Activated T-cell treated with anti-CD3 and anti-CD28 coated beads for 1 hour (primary cell): ENCODE measurements around the gene HMGB1.

Experiments
- DNase-seq: peaks from one replicate; pipeline ENCODE4 v3.0.0-alpha.2; 2020; ENCODE audit warnings: low read depth

HMGB1 gene

GRCh38 chr13:30429721-30430694 is 35.7 kb downstream of the HMGB1 start:
- DNase-seq = no peak

- no peak for DNase-seq
Observed at GRCh38 chr13:30429235-30429634, 36.5 kb downstream of the HMGB1 start.

- no peak for DNase-seq
Observed at GRCh38 chr13:30423891-30424290, 41.8 kb downstream of the HMGB1 start.

DNA sequence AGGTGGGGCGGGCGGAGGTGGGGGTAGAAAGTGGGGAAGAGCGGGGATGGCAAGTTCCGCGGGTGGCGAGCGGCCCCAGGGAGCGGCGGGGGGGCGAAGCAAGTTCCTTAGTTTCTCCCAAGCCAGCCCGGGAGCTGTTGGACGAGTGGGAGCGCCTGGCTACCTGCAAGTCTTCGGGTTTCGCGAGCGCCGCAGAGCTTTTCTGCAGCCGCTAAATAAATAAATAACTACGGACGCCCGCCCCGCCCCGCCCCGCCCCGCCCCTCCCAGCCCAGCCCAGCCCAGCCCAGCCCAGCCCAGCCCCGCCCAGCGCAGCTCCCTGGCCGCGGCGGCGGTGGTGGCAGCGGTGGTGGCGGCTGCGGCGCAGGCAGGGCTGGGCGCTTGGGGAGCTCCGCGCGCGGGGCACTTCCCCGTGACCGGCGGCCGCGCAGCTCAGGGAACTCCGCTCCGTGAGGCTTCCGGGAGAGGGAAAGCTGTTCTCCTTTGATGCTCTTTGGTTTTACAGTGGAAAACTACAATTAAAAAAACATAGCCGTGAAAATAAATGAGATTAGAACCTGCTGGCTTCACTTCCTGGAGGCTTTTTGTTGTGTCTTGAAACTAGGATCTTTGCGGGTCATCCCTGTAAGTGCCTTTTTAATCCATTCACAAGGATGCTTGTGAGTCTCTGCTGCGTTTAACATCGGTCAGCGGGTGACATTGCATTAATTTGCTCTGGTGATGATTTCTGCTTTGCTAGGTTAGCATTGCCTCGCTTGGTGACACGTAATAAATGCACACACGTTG is 43.5 kb downstream of the HMGB1 start, which contains the start of gene UBE2L5:
Gene UBE2L5 (plus strand): TSS at position 440 of the 786 bp plus-strand sequence. CDS start 5,498 bp downstream, outside the sequence.
- DNase-seq = peak; percentile 44

GRCh38 chr13:30421093-30422053 is 44.4 kb downstream of the HMGB1 start:
- peak; percentile 14 for DNase-seq

DNA sequence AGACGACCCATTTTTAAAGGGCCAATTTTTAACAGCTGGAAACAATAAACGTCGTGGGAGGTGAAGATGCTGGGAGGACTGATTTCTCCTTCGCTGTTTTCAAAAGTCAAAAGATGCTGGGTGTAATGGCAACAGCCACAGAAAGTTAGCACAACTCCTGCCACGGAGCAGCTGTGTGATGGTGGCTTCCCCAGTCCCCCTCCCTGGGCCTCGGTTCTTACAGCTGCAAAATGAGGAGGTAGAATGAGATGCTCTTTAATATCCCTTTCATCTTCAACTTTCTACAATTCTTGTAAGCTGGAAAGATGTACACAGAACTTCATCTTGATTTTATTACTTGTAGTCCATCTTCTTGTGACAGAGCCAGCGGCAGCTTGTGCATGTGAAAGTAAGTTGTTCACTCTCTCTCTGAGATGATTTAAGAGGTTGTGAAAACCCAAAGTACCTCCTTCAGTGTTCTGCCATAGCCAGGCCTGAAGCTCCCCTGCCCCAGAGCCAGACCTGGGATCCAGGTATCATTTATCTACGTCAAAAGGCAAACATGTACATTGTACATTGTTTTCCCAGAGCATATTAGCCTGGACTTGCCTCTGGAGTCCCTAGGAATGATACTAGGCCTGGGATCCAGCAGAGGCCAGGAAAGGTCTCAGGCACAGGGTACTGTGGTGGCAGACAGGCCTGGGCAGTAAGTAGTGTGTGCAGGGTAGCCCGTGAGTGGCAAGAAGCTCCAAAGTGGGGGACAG is 46.8 kb downstream of the HMGB1 start:
- DNase-seq = no peak

DNA sequence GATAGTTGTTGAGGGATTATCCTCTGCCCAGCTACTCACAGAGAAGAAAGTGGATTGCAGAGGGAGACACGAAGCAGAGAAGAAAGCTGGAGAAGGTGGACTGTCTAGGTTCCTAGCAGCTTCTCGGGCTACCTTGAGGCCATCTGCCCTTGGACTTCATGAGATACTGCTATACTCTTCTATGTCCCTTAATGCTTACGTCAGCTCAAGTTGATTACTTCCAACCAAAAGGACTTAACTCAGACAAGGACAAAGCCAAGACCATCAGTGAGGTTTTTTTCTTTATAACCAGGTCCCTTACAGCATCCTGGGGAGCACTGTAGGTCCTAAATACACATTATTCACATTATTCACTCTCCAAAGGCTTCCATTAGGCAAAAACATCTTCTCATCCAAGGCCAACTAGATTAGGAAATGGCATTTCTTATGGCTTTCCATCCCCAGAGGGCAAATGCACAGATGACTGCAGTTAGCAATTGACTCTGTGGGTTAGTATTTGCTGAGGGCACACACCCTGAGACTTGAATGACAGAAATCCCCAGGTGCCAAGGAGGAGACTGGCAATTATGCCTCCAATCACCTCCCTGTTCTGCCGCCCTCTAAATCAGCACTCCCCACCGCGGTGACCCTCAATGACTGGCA is 47.5 kb downstream of the HMGB1 start:
- DNase-seq = no peak

- DNase-seq = no peak
Observed at GRCh38 chr13:30416471-30416870, 49.3 kb downstream of the HMGB1 start.

DNA sequence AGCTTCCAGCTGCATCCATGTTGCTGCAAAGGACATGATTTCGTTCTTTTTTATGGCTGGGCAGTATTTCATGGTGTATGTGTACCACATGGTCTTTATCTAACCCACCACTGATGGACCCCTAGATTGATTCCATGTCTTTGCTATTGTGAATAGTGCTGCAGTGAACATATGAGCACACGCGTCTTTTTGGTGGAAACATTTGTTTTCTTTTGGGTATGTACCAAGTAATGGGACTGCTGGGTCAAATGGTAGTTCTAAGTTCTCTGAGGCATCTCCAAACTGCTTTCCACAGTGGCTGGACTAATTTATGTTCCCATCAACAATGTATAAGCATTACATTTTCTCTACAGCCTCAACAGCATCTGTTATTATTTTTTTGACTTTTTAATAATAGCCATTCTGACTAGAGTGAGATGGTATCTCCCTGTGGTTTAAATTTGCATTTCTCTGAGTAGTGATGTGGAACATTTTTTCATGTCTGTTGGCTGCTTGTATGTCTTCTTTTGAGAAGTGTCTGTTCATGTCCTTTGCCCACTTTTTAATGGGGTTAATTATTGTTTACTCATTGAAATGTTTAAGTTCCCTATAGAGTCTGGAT is 50.2 kb downstream of the HMGB1 start:
- no peak for DNase-seq

GRCh38 chr13:30413842-30414241 is 51.9 kb downstream of the HMGB1 start:
- DNase-seq = no peak

GRCh38 chr13:30412346-30412745 is 53.4 kb downstream of the HMGB1 start:
- DNase-seq = no peak

DNA sequence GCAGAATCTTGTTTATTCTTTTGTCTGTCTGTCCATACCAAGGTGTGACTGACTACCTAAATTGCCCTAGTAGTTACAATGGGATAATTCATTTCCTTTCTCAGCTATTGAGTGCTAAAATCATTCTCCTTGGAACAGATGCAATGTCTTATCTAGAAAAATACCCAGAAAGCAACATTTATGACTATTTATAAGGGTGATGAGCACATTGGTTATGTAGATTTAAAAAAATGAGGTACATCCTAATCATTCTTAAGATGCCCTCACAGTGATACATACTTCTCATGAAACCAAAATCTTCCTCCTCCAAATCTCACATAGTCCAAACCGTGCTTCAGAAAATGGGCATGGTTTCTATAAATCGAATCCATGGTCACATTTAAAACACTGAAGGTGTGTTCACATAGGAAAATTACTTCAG is 55.0 kb downstream of the HMGB1 start:
- DNase-seq = no peak

DNA sequence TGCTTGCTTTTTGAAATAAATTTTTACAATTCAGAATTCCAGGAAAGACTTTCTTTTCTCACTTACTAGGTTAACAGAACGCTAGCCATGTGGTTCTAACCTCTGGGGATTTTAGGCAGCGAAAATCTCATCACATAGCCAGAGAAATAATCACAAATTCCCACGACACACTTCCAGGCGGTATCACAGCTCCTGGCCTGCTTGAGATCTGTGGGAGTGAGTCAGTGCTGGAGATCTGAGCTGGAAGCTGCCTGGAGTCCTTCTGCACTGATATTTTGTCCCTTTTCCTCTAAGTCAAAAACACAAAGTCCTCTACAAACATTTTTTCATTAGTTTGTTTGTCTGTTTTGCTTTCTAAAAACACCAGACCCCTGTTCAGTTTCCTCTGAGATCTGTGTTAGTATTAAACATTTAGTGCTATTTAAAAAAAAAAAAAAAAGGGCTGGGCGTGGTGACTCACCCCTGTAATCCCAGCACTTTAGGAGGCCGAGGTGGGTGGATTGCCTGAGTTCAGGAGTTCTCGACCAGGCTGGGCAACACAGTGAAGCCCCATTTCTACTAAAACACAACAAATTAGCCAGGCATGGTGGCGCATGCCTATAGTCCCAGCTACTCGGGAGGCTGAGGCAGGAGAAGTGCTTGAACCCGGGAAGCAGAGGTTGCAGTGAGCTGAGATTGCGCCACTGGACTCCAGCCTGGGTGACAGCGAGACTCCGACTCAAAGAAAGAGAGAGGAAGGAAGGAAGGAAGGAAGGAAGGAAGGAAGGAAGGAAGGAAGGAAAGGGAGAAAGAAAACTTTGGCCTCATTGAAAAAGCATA is 55.6 kb downstream of the HMGB1 start:
- DNase-seq = no peak

- DNase-seq = peak; percentile 87
Observed at GRCh38 chr13:30408319-30409101, 57.2 kb downstream of the HMGB1 start.

DNA sequence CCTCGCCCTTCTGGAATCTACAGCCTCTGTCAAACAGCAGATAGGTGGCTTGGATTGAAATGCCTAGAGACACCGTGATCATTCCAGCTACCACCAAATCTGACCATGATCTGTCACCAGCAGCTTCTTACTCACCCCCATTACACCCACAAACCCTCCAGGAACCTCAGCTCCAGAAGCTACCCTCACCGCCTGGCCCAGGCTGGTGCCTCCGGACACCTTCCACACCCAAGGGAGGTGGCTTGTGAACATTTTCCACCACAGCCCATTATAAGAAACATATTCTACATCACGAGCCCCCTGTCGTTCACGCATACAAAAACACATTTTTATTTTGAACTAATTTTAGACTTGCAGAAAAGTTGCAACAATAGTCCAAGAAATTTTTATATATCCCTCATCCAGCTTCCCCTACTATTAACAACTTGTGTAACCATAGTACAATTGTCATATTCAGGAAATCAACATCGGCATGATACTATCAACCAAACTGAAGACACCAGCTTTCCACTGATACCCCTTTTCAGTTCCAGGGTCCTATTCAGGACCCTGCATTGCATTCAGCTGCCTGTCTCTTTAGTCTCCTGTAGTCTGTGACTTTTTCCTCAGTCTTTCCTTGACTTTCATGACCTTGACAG is 58.8 kb downstream of the HMGB1 start:
- no peak for DNase-seq
